Cardiac muscle cell (in vitro differentiated cells and primary cell): ENCODE data around the gene SGMS1. TPM values are rescaled to one million over a fixed set of nuclear protein-coding genes. Genes with fewer than 3 reads are reported as not detected.
"Not testable (repeated sequence)": the region's sequence is repeated elsewhere in the genome, so short reads cannot be mapped to it uniquely, and the experiment has no call there.

Source experiments
- DNase-seq, 2 donors: peaks; one replicate each; pipeline versions ENCODE4 v3.0.0 to v3.0.0-alpha.2; 2010 to 2017; ENCODE audit warnings: low read depth in 1 of 2, low spot score in 1 of 2
- H3K27ac ChIP-seq: fragments of 200-600 bp; sonication (generic); 2 replicates; pipeline ENCODE4 v1.5.1; 2016
- H3K27me3 ChIP-seq: fragments of 200-600 bp; sonication (generic); 2 replicates; pipeline ENCODE4 v1.6.0; 2016; ENCODE audit warnings: control low read depth
- H3K36me3 ChIP-seq: fragments of 200-600 bp; sonication (generic); 2 replicates; pipeline ENCODE4 v1.5.1; 2016; ENCODE audit warnings: control low read depth
- H3K4me1 ChIP-seq: fragments of 200-600 bp; sonication (generic); 2 replicates; pipeline ENCODE4 v1.8.1; 2017; ENCODE audit warnings: low read depth, mild to moderate bottlenecking, mixed run types
- H3K4me3 ChIP-seq: fragments of 200-600 bp; sonication (generic); 2 replicates; pipeline ENCODE4 v1.5.1; 2016; ENCODE audit warnings: mild to moderate bottlenecking
- H3K9me3 ChIP-seq: fragments of 200-600 bp; sonication (generic); 2 replicates; pipeline ENCODE4 v1.5.1; 2017; ENCODE audit warnings: low read depth, mild to moderate bottlenecking, control low read depth
- polyA plus RNA-seq: library from polyadenylated mRNA; unstranded; fragments of >200 nt; fragmentation: Nextera tagmentation; extraction: Ambion mirVana; gene quantifications from 2 replicates; pipeline ENCODE4 v1.2.1, GENCODE V29; 2016
- total RNA-seq: library from RNA; depleted of rRNA; stranded (reverse); fragments of >200 nt; gene quantifications from 2 replicates; pipeline ENCODE4 v1.2.3, GENCODE V29; 2016
- TF ChIP-seq, protein P1 (sequence below): IDR thresholded peaks from 2 replicates; pipeline ENCODE4 v1.5.1; 2012; ENCODE audit warnings: low read depth, mild to moderate bottlenecking, low read length

SGMS1 gene
- total and polyA plus RNA-seq, 2 experiments from 2014 or later = 12.1 to 41.6 TPM

DNA sequence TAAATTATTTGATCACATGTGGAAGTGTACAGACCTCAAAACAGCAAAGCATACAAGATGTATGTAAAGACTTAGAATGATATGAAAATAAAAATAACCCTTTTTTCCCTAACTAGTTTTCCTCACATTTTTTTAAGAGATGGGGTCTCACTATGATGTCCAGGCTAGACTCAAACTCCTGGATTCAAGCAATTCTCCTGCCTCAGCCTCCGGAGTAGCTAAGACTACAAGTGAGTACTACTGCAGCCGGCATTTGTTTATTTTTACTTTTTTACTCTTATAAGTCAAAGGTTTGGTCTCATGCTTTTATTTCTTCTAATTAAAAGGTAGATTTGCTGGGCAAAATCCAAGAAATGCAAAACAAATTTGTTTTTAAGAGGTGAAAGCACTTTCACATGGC, 248.0 kb downstream of the SGMS1 start:
- H3K27ac ChIP-seq = no peak overlapping the region
- H3K4me1 ChIP-seq = no peaks in the 10 kb centered on the region
- no peak for DNase-seq
- no peak overlapping the region for H3K4me3 ChIP-seq
- H3K9me3 ChIP-seq = no peaks in the 10 kb centered on the region
- H3K27me3 ChIP-seq = no peaks in the 10 kb centered on the region
- no peaks in the 10 kb centered on the region for H3K36me3 ChIP-seq
- TF ChIP-seq, protein P1, sequence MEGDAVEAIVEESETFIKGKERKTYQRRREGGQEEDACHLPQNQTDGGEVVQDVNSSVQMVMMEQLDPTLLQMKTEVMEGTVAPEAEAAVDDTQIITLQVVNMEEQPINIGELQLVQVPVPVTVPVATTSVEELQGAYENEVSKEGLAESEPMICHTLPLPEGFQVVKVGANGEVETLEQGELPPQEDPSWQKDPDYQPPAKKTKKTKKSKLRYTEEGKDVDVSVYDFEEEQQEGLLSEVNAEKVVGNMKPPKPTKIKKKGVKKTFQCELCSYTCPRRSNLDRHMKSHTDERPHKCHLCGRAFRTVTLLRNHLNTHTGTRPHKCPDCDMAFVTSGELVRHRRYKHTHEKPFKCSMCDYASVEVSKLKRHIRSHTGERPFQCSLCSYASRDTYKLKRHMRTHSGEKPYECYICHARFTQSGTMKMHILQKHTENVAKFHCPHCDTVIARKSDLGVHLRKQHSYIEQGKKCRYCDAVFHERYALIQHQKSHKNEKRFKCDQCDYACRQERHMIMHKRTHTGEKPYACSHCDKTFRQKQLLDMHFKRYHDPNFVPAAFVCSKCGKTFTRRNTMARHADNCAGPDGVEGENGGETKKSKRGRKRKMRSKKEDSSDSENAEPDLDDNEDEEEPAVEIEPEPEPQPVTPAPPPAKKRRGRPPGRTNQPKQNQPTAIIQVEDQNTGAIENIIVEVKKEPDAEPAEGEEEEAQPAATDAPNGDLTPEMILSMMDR = no peak

DNA sequence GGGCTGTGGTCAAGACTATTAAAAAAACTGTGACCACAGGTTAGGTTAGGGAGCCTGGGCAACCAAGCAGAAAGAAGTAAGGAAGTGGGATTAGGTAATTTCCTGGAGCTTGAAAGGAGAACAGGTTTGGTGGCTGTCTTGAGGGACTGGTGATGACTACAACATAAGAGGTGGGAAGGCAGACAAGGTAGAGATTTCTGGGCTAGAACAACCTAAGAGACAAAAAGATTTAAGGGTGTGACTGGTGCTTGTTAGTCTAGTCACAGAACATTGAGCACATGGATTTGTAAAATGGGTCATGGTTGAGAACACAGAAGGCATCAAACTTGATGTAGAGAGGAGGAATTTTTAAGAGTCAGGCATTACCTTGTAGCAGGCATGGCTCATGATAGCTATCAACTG, 248.7 kb downstream of the SGMS1 start:
- no peaks in the 10 kb centered on the region for H3K36me3 ChIP-seq
- H3K27me3 ChIP-seq = no peaks in the 10 kb centered on the region
- TF ChIP-seq, protein P1 = no peak
- no peaks in the 10 kb centered on the region for H3K9me3 ChIP-seq
- no peak for DNase-seq
- H3K4me1 ChIP-seq = no peaks in the 10 kb centered on the region
- no peak overlapping the region for H3K27ac ChIP-seq
- no peak overlapping the region for H3K4me3 ChIP-seq

DNA sequence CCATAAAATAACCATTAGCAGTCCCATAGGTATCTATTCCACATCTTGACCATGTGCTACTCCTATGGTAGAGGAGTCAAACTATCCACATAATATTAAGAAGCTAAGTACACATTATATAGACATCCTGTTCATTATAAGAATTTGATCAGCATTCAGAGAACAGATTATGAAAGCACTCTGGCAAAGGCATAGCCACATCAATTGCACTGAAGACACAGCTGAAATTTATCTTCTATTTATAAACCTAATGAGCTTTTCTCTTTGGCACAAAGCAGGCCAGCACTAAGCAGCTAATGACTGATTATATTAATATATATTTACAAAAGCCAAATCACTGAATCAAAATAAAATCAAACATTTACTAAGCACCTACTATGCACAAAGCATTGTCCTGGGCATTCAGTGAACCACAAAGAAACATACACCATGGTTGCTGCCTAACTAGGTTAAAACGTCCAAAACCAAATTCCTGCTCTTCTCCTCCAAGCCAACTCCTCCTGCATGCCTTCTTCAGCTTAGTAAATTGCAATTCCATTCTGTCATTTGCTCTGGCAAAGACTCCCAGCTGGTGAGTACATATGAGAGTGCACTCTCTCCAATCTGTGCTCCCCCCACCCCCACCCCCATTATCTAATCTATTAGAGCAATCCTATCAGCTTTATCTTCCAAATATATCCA, 249.8 kb downstream of the SGMS1 start:
- no peaks in the 10 kb centered on the region for H3K27me3 ChIP-seq
- H3K36me3 ChIP-seq = no peaks in the 10 kb centered on the region
- no peak overlapping the region for H3K4me3 ChIP-seq
- no peaks in the 10 kb centered on the region for H3K9me3 ChIP-seq
- no peaks in the 10 kb centered on the region for H3K4me1 ChIP-seq
- peak in 1 of 2 donors; percentile 55 for DNase-seq
- H3K27ac ChIP-seq = no peak overlapping the region
- TF ChIP-seq, protein P1 = no peak

DNA sequence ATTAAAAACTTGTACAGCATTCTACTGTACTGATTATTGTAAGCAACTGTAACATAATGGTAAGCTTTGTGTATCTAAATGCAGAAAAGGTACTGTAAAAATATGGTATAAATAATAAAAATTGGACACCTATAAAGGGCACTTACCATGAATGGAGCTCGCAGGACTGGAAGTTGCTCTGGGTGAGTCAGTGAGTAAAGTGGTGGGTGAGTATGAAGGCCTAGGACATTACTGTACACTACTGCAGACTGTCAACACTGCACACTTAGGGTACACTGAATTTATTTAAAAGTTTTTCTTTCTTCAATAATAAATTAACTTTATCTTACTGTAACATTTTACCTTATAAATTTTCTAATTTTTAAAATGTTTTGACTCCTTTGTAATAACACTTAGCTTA, 253.8 kb downstream of the SGMS1 start:
- Histone ChIP-seq H3K4me3 (no peak overlapping the region), H3K4me1 (no peaks in the 10 kb centered on the region), H3K36me3 (no peaks in the 10 kb centered on the region), H3K9me3 (no peaks in the 10 kb centered on the region), H3K27me3 (no peaks in the 10 kb centered on the region), H3K27ac (no peak overlapping the region)
- TF ChIP-seq, protein P1 = no peak
- DNase-seq = no peak

DNA sequence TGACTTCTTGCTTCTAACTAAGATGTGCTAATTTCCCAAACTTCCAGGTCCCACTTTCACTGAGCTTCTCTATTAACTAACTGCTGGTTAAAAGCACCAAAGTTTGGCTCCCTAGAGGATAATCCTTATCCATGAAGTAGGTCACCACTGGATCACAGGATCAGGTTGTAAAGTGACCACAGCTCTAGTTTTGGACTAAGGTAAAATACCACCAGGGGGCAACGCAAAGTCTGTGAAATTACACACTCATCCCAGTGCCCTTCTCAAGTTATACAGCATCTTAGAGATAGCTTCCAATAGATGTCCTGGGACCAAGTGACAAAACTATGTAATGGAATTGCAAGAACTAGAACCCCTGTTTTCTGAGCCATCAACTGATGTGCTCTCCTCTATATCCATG, 256.0 kb downstream of the SGMS1 start:
- H3K27ac ChIP-seq = no peak overlapping the region
- TF ChIP-seq, protein P1 = peak; percentile 60
- no peaks in the 10 kb centered on the region for H3K4me1 ChIP-seq
- H3K27me3 ChIP-seq = no peaks in the 10 kb centered on the region
- H3K4me3 ChIP-seq = no peak overlapping the region
- peak; percentile 55 to 64 for DNase-seq
- no peaks in the 10 kb centered on the region for H3K9me3 ChIP-seq
- no peaks in the 10 kb centered on the region for H3K36me3 ChIP-seq

DNA sequence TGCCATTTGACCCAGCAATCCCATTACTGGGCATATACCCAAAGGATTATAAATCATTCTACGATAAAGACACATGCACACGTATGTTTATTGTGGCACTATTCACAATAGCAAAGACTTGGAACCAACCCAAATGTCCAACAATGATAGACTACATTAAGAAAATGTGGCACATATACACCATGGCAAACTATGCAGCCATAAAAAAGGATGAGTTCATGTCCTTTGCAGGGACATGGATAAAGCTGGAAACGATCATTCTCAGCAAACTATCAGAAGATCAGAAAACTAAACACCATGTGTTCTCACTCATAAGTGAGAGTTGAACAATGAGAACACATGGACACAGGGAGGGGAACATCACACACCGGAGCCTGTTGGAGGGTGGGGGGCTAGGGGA, 257.3 kb downstream of the SGMS1 start:
- not testable (repeated sequence) for H3K27me3 ChIP-seq, H3K36me3 ChIP-seq, DNase-seq, H3K27ac ChIP-seq, H3K4me1 ChIP-seq, H3K4me3 ChIP-seq, H3K9me3 ChIP-seq

DNA sequence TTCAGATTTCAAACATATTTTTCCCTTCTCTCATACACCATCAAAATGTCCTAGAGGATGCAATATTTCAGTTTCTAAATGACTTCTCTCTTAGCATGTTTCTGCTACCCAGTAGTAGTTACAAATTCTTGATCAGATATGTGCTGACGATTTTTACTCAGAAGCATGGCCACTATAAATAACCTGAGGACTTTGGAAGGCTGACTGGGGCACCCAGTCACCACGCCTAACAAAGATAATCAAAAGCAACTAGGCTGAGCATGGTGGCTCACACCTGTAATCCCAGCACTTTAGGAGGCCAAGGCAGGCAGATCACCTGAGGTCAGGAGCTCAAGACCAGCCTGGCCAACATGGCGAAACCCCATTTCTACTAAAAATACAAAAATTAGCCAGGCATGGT, 259.0 kb downstream of the SGMS1 start:
- not testable (repeated sequence) for H3K27ac ChIP-seq, H3K9me3 ChIP-seq, H3K4me3 ChIP-seq, H3K4me1 ChIP-seq, H3K36me3 ChIP-seq, H3K27me3 ChIP-seq, DNase-seq
